NB4 (cell line): ENCODE measurements around the gene POLR2F.

Experiments
- DNase-seq: peaks from one replicate; pipeline ENCODE4 v3.0.0; 2010; ENCODE audit warnings: low read depth
- H3K4me3 ChIP-seq: one replicate; pipeline ENCODE4 v1.5.1; 2011; ENCODE audit warnings: mild to moderate bottlenecking, low read depth, low read length, moderate library complexity
- CTCF ChIP-seq: IDR thresholded peaks from one replicate; pipeline ENCODE4 v1.5.1; 2012; ENCODE audit warnings: low read depth, low read length
- MAX ChIP-seq: IDR thresholded peaks from 2 replicates; pipeline ENCODE4 v1.6.1; 2011; ENCODE audit warnings: low read depth, low read length
- MYC ChIP-seq: IDR thresholded peaks from 2 replicates; pipeline ENCODE4 v1.6.1; 2011; ENCODE audit warnings: low read depth, low read length
- POLR2A ChIP-seq: IDR thresholded peaks from 2 replicates; pipeline ENCODE4 v1.6.1; 2011; ENCODE audit warnings: mild to moderate bottlenecking; ENCODE audit not compliant: insufficient read length; ENCODE audit errors: extremely low read depth

POLR2F gene

GRCh38 chr22:38017939-38018885, 64.7 kb downstream of the POLR2F start:
- no peak for DNase-seq
- H3K4me3 ChIP-seq: no peak overlapping the region
- TF ChIP-seq CTCF: no peak
- TF ChIP-seq MAX: no peak
- TF ChIP-seq MYC: no peak
- TF ChIP-seq POLR2A: no peak
